GM18951 (cell line): ENCODE data around the gene MAP2K6.
"Not testable (repeated sequence)": the region's sequence is repeated elsewhere in the genome, so short reads cannot be mapped to it uniquely, and the experiment has no call there.

ENCODE experiments used
- POLR2A ChIP-seq: IDR thresholded peaks from 4 replicates; pipeline ENCODE4 v1.6.1; 2011; ENCODE audit warnings: mild to moderate bottlenecking; ENCODE audit not compliant: insufficient read length, insufficient read depth; ENCODE audit errors: extremely low read depth
- in situ Hi-C: fragments of 300-500 bp; cut with MboI; formaldehyde crosslinking; loops from one replicate; pipeline ENCODE4 v1.12.0; 2022; ENCODE audit warnings: low sequenced_read_pairs, mixed read lengths, inconsistent platforms; ENCODE audit not compliant: unreplicated experiment

Gene MAP2K6

DNA sequence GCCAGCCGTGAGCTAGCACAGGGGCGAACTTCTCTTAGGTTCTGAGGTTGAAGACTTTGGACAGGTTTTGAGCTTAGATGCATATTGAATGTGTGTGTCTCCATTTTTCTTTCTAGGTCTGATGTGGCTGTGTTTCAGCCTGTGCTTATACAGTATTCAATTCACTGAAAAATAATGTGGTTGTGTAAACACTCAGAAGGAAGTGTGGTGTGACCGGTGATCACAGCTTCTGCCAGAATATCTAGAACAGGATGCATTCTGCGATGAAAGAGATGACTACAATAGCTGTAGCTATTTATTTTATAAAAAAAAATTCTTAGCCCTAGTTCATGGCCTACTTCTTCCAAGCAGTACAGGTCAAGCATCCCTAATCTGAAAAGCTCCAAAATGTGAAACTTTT, 64.4 kb downstream of the MAP2K6 start:
- in situ Hi-C loops = no loop called here
- no peak for TF ChIP-seq POLR2A

GRCh38 chr17:69479756-69480155, 65.3 kb downstream of the MAP2K6 start:
- in situ Hi-C loops = not testable (repeated sequence)

DNA sequence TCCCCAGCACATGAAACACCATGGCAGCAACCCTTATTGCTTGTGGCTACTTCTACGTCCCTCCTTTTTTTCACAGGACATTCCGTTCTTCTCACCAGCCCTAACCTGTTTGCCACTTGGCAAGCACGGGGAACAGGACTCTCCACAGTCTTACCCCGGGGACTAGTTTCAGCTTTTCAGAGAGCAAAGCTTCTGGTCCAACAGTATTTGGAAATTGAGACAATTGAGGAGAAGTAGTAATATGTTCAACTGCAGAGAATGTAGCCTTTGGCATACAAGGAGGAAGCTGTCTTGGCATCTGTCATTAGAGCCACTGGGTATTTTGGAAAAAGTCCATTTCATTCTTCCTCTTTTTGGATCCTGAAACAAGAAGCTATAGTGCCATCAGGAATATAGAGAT, 65.7 kb downstream of the MAP2K6 start:
- in situ Hi-C loops = no loop called here
- no peak for TF ChIP-seq POLR2A

GRCh38 chr17:69485251-69485661, 70.8 kb downstream of the MAP2K6 start:
- in situ Hi-C loops = no loop called here
- TF ChIP-seq POLR2A = no peak

DNA sequence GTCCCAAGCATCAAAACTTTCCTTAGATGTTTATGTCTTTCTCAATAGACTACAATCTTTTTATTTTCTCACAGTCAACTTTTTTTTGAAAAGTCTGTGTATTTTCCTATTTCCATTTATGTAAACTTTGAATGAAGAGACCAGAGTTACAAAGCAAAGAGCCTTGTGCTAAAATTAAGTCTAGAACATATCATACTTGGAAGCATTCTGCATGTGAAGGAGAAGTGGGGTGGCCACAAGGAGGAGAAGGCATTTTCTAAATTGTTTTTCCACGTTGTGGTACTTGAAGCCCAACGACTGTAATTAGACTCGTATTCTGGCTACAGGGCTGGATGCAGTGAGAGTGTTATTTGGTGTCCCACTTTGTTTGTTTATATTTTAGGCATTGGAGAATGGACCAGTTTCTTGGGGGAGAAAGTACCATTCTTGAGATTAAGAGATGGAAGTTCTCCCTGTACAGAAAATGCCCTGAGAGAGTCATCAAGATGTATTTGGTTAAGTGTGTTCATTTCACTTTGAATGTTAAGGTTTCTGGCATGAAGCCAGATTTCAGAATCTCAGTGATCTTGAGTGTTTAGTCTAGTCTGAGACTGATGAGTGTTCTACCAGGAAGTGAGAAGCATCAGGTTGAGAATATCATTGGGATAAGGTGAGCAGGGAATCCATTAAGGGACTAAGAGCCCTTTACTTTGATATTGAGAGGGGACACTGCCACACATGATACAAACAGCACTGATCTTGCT, 71.6 kb downstream of the MAP2K6 start:
- in situ Hi-C loops = no loop called here
- TF ChIP-seq POLR2A = no peak

- TF ChIP-seq POLR2A = no peak
- in situ Hi-C loops = no loop called here
Measured at GRCh38 chr17:69486779-69487637, 72.5 kb downstream of the MAP2K6 start.

- TF ChIP-seq POLR2A = no peak
- in situ Hi-C loops = no loop called here
Measured at GRCh38 chr17:69489313-69489712, 74.8 kb downstream of the MAP2K6 start.

GRCh38 chr17:69492410-69493071, 78.0 kb downstream of the MAP2K6 start:
- no peak for TF ChIP-seq POLR2A
- in situ Hi-C loops = no loop called here

DNA sequence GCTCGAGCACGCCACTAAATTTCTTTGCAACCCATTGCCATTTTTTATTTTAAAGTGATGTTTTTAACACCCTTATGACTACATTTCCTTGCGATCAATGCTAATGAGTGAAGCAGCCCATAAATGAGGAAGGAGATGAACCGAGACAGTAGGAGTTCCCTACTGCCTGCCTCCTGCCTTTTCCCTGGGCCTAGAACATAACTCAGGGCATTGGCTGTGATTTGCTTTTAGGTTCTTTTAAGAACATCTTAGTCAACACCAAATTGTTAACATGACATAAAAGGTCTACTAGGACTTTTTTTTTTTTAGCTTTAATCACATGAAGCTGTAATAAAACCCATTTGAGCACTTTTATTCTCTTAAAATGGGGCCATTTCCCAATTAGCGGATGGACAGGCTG, 81.3 kb downstream of the MAP2K6 start:
- no peak for TF ChIP-seq POLR2A
- in situ Hi-C loops = no loop called here

GRCh38 chr17:69497161-69497560, 82.7 kb downstream of the MAP2K6 start:
- TF ChIP-seq POLR2A = no peak
- in situ Hi-C loops = no loop called here

GRCh38 chr17:69499318-69499717, 84.8 kb downstream of the MAP2K6 start:
- in situ Hi-C loops = no loop called here
- no peak for TF ChIP-seq POLR2A

DNA sequence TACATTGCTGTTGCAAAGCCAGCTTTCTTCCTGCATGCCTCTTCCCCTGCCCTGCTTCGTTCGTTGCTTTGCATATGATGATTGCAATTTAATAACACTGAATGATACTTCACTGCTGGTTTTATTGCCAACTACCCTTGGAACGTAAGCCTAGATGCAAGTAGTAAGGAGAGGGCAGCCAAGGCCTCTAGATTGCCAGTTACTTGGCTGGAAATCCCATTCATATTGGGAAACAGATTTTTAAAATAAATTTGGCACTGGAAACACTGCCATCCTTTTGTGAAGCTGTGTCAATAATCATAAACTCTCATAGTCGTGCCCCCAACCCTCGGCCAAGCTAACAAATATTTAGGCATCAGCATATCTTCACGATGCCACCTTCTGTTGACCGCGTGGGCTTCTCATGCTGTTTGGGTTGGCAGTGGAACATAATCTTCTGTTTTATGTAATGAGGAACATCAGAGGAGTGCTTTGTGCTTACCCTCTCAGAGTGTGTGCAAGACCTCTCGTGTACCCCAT, 86.5 kb downstream of the MAP2K6 start:
- in situ Hi-C loops = no loop called here
- no peak for TF ChIP-seq POLR2A
